B cell (primary cell): ENCODE measurements around the gene WDR31. TPM values are rescaled to one million over a fixed set of nuclear protein-coding genes. Genes with fewer than 3 reads are reported as not detected.

ENCODE experiments used
- ATAC-seq: fragments of 200-7000 bp; cut with Tn5 transposase; one replicate; pipeline ENCODE4 v1.10.0; 2021; ENCODE audit warnings: low read depth, mild to moderate bottlenecking, moderate number of reproducible peaks, moderate library complexity
- CTCF ChIA-PET: fragments of 350-600 bp; sonication (Branson Sonifier 250); formaldehyde crosslinking; loops from one replicate; lab custom pipeline; 2021; ENCODE audit warnings: antibody characterized with exemption, inconsistent platforms; lab: Charles Lee
- POLR2A ChIA-PET: fragments of 350-600 bp; sonication (Branson Sonifier 250); formaldehyde crosslinking; loops from one replicate; lab custom pipeline; 2021; ENCODE audit warnings: antibody characterized with exemption; lab: Charles Lee
- DNase-seq: peaks from one replicate; pipeline ENCODE4 v3.0.0; 2013
- H2AFZ ChIP-seq: 2 replicates; pipeline ENCODE4 v1.6.1; 2012; ENCODE audit warnings: mild to moderate bottlenecking, low read depth, low read length; ENCODE audit not compliant: insufficient read depth, poor library complexity, severe bottlenecking
- H3K27ac ChIP-seq, 2 donors: 1 replicate in 1 of 2; 2 replicates in 1 of 2; pipeline ENCODE4 v1.5.1; 2012 to 2013; ENCODE audit warnings: low read length in 2 of 2, mild to moderate bottlenecking in 2 of 2, moderate library complexity in 1 of 2
- H3K27me3 ChIP-seq, 4 experiments: fragments of 200-600 bp in 1 of 4; sonication (generic) in 1 of 4; replicated peaks in 1 of 4; 1 replicate in 2 of 4; 2 replicates in 2 of 4; pipeline versions ENCODE4 v1.6.1 to v1.7.0; 2013 to 2016; ENCODE audit warnings: low read length in 3 of 4, mild to moderate bottlenecking in 2 of 4, mixed read lengths in 1 of 4, moderate library complexity in 1 of 4; ENCODE audit not compliant: insufficient read depth in 4 of 4, control insufficient read depth in 3 of 4; ENCODE audit errors: control extremely low read depth in 1 of 4
- H3K36me3 ChIP-seq, 2 experiments: replicated peaks in 1 of 2; 1 replicate in 1 of 2; 2 replicates in 1 of 2; pipeline versions ENCODE4 v1.6.1 to v1.7.1; 2013; ENCODE audit warnings: low read length in 1 of 2; ENCODE audit not compliant: insufficient read depth in 2 of 2, control insufficient read depth in 1 of 2; ENCODE audit errors: control extremely low read depth in 1 of 2, extremely low read depth in 1 of 2
- H3K4me1 ChIP-seq, 2 donors: fragments of 200-600 bp in 1 of 2; sonication (generic) in 1 of 2; 1 replicate in 1 of 2; 2 replicates in 1 of 2; pipeline versions ENCODE4 v1.5.1 to v1.6.1; 2013 to 2017; ENCODE audit warnings: low read length in 2 of 2; ENCODE audit not compliant: control insufficient read depth in 2 of 2, insufficient read depth in 2 of 2
- H3K4me2 ChIP-seq: replicated peaks from 2 replicates; pipeline ENCODE3; 2012; ENCODE audit warnings: mild to moderate bottlenecking, low read depth, low read length; ENCODE audit not compliant: poor library complexity, severe bottlenecking
- H3K4me3 ChIP-seq, 5 experiments: fragments of 200-600 bp in 1 of 5; sonication (generic) in 1 of 5; 1 replicate in 3 of 5; 2 replicates in 2 of 5; pipeline versions ENCODE4 v1.5.1 to v1.7.0; 2011 to 2016; ENCODE audit warnings: low read length in 4 of 5, mild to moderate bottlenecking in 4 of 5, low read depth in 2 of 5, control low read depth in 1 of 5, moderate library complexity in 1 of 5; ENCODE audit not compliant: insufficient read depth in 1 of 5; ENCODE audit errors: control extremely low read depth in 1 of 5, extremely low read depth in 1 of 5
- H3K79me2 ChIP-seq: fragments of 200-600 bp; sonication (generic); one replicate; pipeline ENCODE4 v1.6.0; 2016; ENCODE audit warnings: low read length; ENCODE audit not compliant: control insufficient read depth, insufficient read depth
- H3K9ac ChIP-seq: fragments of 200-600 bp; sonication (generic); 2 replicates; pipeline ENCODE4 v1.6.1; 2017; ENCODE audit warnings: mild to moderate bottlenecking, low read length, moderate library complexity
- H3K9me3 ChIP-seq, 3 donors: one replicate each; pipeline versions ENCODE4 v1.6.1 to v1.7.1; 2013; ENCODE audit warnings: low read length in 2 of 3; ENCODE audit not compliant: control insufficient read depth in 2 of 3, insufficient read depth in 1 of 3; ENCODE audit errors: control extremely low read depth in 1 of 3
- H4K20me1 ChIP-seq: 2 replicates; pipeline ENCODE4 v1.6.0; 2012; ENCODE audit warnings: mild to moderate bottlenecking, low read length; ENCODE audit not compliant: insufficient read depth, control insufficient read depth, poor library complexity, severe bottlenecking
- H3K27ac Mint-ChIP-seq: one replicate; pipeline ENCODE4 v1.8.0; 2021; ENCODE audit warnings: mixed read lengths
- H3K27me3 Mint-ChIP-seq: one replicate; pipeline ENCODE4 v1.8.0; 2021; ENCODE audit warnings: mixed read lengths
- H3K4me1 Mint-ChIP-seq: one replicate; pipeline ENCODE4 v1.8.0; 2021; ENCODE audit warnings: mixed read lengths
- H3K4me3 Mint-ChIP-seq: one replicate; pipeline ENCODE4 v1.8.0; 2021; ENCODE audit warnings: mixed read lengths
- H3K9me3 Mint-ChIP-seq: one replicate; pipeline ENCODE4 v1.8.0; 2022; ENCODE audit warnings: mixed read lengths; ENCODE audit not compliant: insufficient read depth
- CTCF ChIP-seq: fragments of 200-600 bp; IDR thresholded peaks from one replicate; pipeline ENCODE4 v1.8.0; 2022; ENCODE audit warnings: antibody characterized with exemption, mild to moderate bottlenecking
- WGBS: methylation state at CpG from one replicate; pipeline ENCODE4 v1.1.5; 2013; ENCODE audit warnings: missing lambda C conversion rate; ENCODE audit not compliant: insufficient coverage; 5-methylcytosine and 5-hydroxymethylcytosine counted together
- intact Hi-C: fragments of 100-400 bp; cut with micrococcal nuclease; formaldehyde crosslinking; loops from one replicate; pipeline ENCODE4 v1.10.0; 2022
- polyA plus RNA-seq: library from polyadenylated mRNA; depleted of rRNA; stranded (reverse); fragments of >200 nt; gene quantifications from 2 replicates; pipeline ENCODE4 v1.2.3, GENCODE V29; 2012
- total RNA-seq, 2 donors: library from RNA; stranded (reverse); fragments of 120-200 nt in 1 of 2; gene quantifications; 1 replicate in 1 of 2; 2 replicates in 1 of 2; pipeline versions ENCODE4 v1.2.3 to v1.2.4, GENCODE V29; 2013 to 2022

WDR31 gene
- total and polyA plus RNA-seq, 2 donors (not counting 1 experiment from before 2014, with no cell fraction given) = 0.36 to 0.62 TPM

DNA sequence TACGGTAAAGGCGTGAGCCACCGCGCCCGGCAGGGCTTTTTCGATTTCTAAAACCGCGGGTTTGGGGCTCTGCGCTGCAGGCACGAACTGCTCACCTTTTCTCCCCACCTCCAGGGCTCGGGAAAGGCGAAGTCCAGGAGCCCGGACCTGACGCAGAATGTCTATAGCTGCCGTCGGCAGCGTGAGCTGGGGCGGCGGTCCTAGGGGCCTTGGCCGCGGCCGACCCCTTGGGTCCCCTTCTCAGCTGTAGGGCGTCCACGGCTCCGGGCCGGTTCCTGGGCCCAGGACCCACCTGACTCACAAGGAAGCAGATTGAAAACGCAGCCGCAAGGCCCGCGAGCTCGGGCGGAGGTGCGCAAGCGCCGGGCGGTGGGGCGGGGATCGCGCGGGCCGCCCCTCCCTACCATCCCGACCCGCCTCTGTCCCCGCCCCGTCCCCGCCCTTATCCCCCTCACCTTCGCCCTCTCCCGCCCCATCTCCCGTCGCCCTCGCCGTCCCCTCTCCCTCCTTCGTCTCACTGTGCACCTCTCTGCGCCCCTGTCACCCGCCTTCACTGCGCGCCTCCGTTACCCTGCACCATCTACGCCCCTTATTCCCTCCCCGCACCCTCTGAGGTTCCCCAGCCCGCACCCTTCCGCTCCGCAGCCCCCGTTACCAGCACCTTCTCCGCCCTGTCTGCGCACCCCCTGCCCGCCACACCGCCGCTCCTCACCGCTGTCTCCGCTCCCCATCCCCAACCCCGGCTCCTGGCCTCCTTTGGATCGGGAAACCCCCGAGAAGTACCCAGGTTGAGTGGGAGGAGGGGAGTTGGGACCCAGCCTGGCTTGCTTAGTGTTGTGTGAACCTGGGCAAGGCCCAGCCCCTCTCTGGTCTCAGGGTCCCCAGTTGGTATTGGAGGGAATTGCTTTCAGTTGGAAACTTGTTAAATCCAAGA, 36.8 kb upstream of the WDR31 start, which contains the start of gene HDHD3:
Gene HDHD3, minus strand, starts transcription at position 353 of the 934 bp plus-strand sequence. CDS start 2,632 bp downstream, outside the sequence.
- ATAC-seq = peak; percentile 92
- intact Hi-C loops = loop anchor here (1.0 kb wide), 3 partner anchors 24 to 37 kb away; partner anchors contain the start of genes ALAD, C9orf43, POLE3 and WDR31
- H3K4me3 ChIP-seq = peak within 1 kb of the TSS; percentile 51 to 98 (median 87)
- peak within 1 kb of the TSS; percentile 87 for H3K27ac Mint-ChIP-seq
- H3K27me3 Mint-ChIP-seq = no peaks in the 10 kb centered on the region
- H3K9me3 ChIP-seq = no peaks in the 10 kb centered on the region
- peaks cover 24% of the 10 kb centered on the region for H3K4me1 Mint-ChIP-seq
- H4K20me1 ChIP-seq = no peaks in the 10 kb centered on the region
- no peaks in the 10 kb centered on the region for H3K27me3 ChIP-seq
- peak; percentile 89 for DNase-seq
- H3K36me3 ChIP-seq = peaks cover 0 to 25% of the 10 kb centered on the region in 2 experiments
- no peaks in the 10 kb centered on the region for H3K9me3 Mint-ChIP-seq
- H2AFZ ChIP-seq = peak within 1 kb of the TSS; percentile 100
- peak within 1 kb of the TSS; percentile 56 to 78 for H3K27ac ChIP-seq
- ChIA-PET POLR2A (interaction anchor here (0.6 to 2.0 kb wide), 7 partner anchors 22 to 108 kb away, joined by 3 to 11 read pairs (median 4); partner anchors contain the start of genes ALAD, BSPRY, C9orf43 and CDC26), CTCF (interaction anchor here (1.0 to 1.4 kb wide), 5 partner anchors 24 to 104 kb away, joined by 3 to 6 read pairs (median 3); partner anchors contain the start of gene ALAD)
- peak within 1 kb of the TSS; percentile 96 for H3K4me3 Mint-ChIP-seq
- WGBS = under 1% methylated on average over 68 of the region's 74 CpGs
- H3K4me1 ChIP-seq = peaks cover 7 to 21% of the 10 kb centered on the region in 2 donors
- peak within 1 kb of the TSS; percentile 100 for H3K4me2 ChIP-seq
- peak within 1 kb of the TSS; percentile 84 for H3K9ac ChIP-seq
- TF ChIP-seq CTCF = no peak
- peaks cover 5% of the 10 kb centered on the region for H3K79me2 ChIP-seq
